Limb (tissue), 2 donors: Measurements from ENCODE around the gene CSK.
"Not testable (repeated sequence)": the region's sequence is repeated elsewhere in the genome, so short reads cannot be mapped to it uniquely, and the experiment has no call there.

Experiments
- DNase-seq, 2 donors: peaks; one replicate each; pipeline ENCODE4 v3.0.0-alpha.2; 2016; ENCODE audit errors: extremely low spot score in 2 of 2

Gene CSK

DNA sequence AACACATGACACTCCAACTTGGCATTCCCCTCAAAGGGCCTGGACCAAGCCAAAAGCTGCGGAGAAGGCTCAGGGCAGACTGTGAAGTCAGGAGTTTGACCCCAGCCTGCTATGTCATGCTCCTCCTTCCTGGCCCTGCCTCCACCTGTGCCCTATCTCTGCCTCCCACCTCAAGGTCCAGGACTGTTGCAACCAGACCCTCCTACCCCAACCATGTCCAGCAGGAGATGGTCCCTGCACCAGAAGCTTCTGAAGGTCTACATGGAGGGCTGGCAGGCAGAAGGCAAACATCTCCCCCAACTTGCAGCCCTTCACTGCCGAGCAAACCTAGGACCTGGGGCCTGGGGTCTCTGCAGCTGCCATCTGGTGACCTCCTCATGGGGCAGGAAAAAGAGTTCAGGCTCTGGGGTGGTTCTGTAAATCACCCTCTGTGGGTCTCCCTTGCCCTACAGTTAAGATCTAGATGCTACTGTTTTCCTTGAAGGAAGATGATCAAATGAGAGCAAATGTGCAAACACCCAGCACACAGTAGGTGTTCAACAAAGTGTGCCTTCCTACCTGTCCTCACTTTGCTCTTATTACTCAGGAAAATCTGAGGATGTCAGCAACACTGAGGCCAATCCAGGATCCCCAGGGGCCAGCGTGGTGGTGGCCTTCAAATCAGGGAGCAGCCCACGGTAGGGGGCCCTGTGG is 11.5 kb upstream of the CSK start:
- DNase-seq, result no peak

GRCh38 chr15:74773329-74773728 is 8.6 kb upstream of the CSK start:
- no peak for DNase-seq

GRCh38 chr15:74773731-74774252 is 8.1 kb upstream of the CSK start:
- no peak for DNase-seq

DNA sequence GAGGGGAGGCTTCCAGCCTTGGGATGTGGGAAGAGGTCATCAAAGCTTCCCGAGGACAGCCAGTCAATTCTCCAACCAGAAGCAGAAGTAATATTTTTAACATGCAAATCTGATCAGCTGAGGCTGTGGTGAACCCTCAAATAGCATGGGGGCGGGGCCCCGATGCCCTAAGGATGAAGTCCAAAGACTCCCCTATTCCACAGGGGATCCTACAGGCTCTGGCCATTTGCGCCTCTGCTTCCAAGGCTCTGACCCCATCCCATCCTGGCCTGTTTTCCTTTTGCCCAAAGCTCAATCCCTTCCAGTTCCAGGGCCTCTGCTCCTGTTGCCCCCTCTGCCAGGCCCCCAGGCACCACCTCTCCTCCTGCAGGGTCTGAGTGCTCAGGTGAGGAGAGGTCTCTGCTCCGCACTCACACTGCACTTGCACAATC is 6.7 kb upstream of the CSK start:
- no peak for DNase-seq

- no peak for DNase-seq
Observed at GRCh38 chr15:74775894-74776293, 6.0 kb upstream of the CSK start.

- DNase-seq, result no peak
Observed at GRCh38 chr15:74776821-74777768, 4.8 kb upstream of the CSK start.

GRCh38 chr15:74777769-74778598 is 3.9 kb upstream of the CSK start:
- no peak for DNase-seq

DNA sequence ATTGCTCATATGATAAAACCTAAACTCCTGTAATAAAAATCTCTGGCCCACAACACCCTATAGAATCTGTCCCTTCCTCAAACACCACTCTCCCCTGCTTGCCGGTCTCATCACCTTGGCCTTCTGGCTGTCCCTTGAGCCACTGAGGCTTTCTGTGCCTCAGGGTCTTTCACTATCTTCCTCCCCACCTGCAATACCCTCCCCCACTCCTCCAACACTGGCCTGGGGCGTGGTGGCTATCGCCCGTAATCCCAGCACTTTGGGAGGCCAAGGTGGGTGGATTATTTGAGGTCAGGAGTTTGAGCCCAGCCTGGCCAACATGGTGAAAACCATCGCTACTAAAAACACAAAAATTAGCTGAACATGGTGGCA is 3.3 kb upstream of the CSK start:
- no peak for DNase-seq

DNA sequence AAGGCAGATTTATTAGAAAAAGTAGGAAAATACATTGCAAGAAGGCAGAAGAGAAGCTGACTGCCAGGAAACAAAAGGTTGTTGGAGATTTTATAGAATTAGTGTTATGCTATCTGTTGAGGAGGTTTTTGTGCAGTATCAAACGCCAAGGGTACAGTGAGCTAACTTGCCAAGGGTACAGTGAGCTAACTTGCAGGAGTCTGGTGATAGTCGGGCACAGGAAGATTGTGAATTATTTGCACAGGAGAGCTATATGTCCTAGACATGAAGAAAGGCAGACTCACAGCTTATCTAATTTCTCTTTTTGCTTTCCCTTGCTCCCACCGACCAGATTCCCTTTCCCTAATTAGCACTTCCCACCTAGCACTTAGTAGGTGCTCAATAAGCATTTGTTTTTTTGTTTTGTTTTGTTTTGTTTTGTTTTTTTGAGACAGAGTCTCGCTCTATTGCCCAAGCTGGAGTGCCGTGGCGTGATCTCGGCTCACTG is 2.7 kb upstream of the CSK start:
- DNase-seq, result no peak

- DNase-seq, result no peak
Observed at GRCh38 chr15:74780523-74781430, 1.1 kb upstream of the CSK start.

GRCh38 chr15:74782259-74783071 is 585 bp downstream of the CSK start:
- DNase-seq, result peak in 1 of 2 donors; percentile 69

DNA sequence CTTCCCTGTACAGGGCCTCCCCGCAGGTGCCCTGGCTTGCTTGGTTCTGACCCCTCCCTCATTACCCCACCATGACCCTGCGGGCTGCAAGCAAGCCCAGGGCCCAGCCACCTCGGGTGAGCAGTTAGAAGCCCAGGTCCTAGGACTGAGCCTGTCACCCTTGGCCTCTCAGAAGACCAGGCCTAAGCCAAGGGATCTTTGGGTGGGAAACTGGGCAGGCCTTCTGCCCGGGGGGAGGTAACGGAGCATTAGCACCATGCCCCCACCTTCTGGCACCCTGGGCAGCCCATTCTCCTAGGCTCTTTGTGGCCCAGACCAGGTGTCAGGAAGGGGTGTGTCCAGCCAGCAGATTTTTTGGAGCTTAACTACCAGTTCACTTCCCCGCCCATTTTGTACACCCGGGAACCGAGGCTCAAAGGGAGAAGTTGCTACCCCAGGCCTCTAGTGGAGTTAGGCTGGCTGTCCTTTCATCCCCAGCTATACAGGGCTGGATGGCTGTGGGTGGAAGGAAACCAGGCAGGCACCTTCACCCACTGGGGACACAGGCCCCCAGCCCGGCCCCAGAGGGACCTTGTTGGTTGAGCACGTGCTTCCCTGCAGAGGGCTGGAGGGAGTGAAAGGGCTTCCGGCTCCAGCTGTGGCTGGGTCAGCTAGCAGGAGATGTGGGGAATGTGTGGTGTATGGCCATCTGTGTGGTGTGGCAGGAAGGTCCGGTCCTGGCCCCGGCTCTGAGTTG is 1.4 kb downstream of the CSK start:
- DNase-seq, result no peak

GRCh38 chr15:74783808-74784175 is 1.9 kb downstream of the CSK start:
- DNase-seq, result no peak

GRCh38 chr15:74784426-74785193 is 2.7 kb downstream of the CSK start:
- DNase-seq, result no peak

DNA sequence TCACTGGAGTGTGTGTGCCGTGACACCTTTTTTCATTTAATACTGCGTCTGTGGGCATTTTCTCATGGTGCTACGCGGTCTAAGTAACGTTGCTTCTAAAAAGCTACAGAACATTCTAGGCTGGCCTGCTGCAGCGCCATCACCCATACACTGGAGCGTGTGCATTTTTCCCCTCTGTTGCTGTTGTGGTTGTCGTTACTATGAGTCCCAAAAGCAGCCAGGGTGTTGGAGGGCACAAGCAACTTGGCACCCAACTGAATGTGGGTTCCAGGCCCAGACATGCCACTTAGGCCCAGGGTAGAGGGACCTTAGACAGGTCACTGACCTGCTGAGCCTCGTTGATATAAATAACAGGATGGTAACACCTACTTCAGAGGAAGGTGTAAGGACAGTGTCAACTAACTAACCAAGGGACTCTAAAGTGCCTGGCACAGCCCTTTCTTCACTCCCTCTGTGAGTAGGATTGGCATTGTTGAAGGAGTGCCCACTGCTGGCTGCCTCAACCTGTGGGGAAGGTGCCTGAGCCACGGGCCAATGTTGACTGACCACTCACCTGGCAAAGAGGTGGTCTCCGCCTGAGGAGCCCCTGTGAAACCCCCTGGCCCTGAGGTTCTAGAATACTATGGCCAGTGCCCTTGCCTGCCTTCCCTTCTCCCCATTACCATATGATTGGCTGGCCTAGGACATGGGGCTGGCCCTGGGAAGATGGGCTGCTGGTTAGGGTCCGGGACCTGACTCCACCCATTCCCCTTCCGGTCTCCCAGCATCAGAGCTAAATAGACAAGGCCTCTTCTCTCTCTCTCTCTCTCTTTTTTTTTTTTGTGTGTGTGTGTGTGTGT is 3.5 kb downstream of the CSK start:
- DNase-seq, result no peak

GRCh38 chr15:74786081-74786480 is 4.2 kb downstream of the CSK start:
- DNase-seq, result not testable (repeated sequence)

DNA sequence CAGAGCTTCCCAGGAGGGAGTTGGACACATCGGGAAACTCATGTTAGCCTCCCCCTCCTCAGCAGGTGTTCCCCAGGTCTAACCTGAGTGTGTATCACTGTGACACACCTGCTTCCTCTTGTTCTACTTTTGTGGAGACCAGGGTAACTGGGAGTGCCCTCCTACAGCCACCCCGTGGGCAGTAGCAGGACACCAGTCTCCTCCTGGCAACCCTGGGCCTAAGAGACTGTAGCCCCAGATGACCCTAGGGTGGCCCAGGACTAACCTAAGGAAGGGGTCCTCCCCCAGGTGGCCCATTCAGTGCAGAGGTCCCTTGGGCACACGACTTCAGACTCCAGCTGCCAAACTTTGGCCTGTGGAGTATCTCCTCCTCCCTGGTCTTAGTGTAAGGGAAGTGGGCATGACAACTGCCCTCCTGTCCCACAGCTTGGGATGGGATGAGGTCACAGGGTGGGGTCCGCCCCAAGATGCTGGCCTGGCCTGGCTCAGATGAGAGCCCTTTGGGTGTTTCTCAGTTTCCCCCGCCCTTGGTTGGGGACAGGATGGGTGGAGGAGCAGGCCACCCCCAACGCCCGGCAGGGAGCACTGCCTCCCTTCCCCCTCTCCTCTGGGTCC is 4.8 kb downstream of the CSK start:
- DNase-seq, result no peak
